GM12878 (cell line): ENCODE data around the gene PHLDB1. TPM values are rescaled to one million over a fixed set of nuclear protein-coding genes. Genes with fewer than 3 reads are reported as not detected.

Source experiments
- ATAC-seq: fragments of 200-7000 bp; cut with Tn5 transposase; 3 replicates; pipeline ENCODE4 v1.9.1; 2020; ENCODE audit warnings: mild to moderate bottlenecking, moderate library complexity
- BruUV-seq: library from RNA; stranded (reverse); fragments of 400-500 nt; replicated peaks from 2 replicates; lab custom pipeline; 2021; lab: Mats Ljungman, UMichigan
- CTCF ChIA-PET: fragments of 300-600 bp; sonication (Branson Sonifier 250); formaldehyde crosslinking; extraction: SDS; loops from one replicate; lab custom pipeline; 2021; ENCODE audit warnings: inconsistent platforms; lab: Yijun Ruan, JAX
- POLR2A ChIA-PET: fragments of 350-600 bp; formaldehyde crosslinking; extraction: SDS; loops from one replicate; lab custom pipeline; 2021; ENCODE audit warnings: inconsistent platforms; lab: Charles Lee
- RAD21 ChIA-PET: fragments of 300-600 bp; sonication (Branson Sonifier 250); formaldehyde crosslinking; loops from one replicate; lab custom pipeline; 2023; ENCODE audit warnings: antibody characterized with exemption; ENCODE audit not compliant: unreplicated experiment; lab: Charles Lee
- SMC1A ChIA-PET: fragments of 300-600 bp; sonication (Branson Sonifier 250); formaldehyde crosslinking; loops from one replicate; lab custom pipeline; 2023; ENCODE audit not compliant: unreplicated experiment, uncharacterized antibody; lab: Charles Lee
- DNase-seq: peaks from one replicate; pipeline ENCODE4 v3.0.0-alpha.2; 2011; ENCODE audit warnings: low read depth, low spot score
- FAIRE-seq: peaks from 3 replicates; lab custom pipeline; 2011; peaks lifted over from hg19 to GRCh38; lab: Jason Lieb, UNC
- H2AFZ ChIP-seq: 2 replicates; pipeline ENCODE4 v1.6.0; 2011; ENCODE audit warnings: low read depth, low read length, control low read depth; ENCODE audit not compliant: control insufficient read depth
- H3K27ac ChIP-seq: 2 replicates; pipeline ENCODE4 v1.5.1; 2011; ENCODE audit warnings: control low read depth; ENCODE audit not compliant: control insufficient read depth, insufficient read depth
- H3K27me3 ChIP-seq, 2 experiments: replicated peaks in 1 of 2; 2 replicates each; pipeline versions ENCODE4 v1.6.0 to v1.6.1; 2011; ENCODE audit warnings: low read length in 1 of 2; ENCODE audit not compliant: control insufficient read depth in 2 of 2, insufficient read depth in 2 of 2
- H3K36me3 ChIP-seq, 2 experiments: 2 replicates each; pipeline ENCODE4 v1.5.1; 2011; ENCODE audit warnings: low read length in 1 of 2; ENCODE audit not compliant: control insufficient read depth in 2 of 2, insufficient read depth in 2 of 2
- H3K4me1 ChIP-seq: 2 replicates; pipeline ENCODE4 v1.6.1; 2011; ENCODE audit warnings: mild to moderate bottlenecking, low read length, moderate library complexity, mixed read lengths; ENCODE audit not compliant: control insufficient read depth, insufficient read depth
- H3K4me2 ChIP-seq: 2 replicates; pipeline ENCODE4 v1.6.0; 2011; ENCODE audit warnings: control low read depth; ENCODE audit not compliant: control insufficient read depth, insufficient read depth
- H3K4me3 ChIP-seq: fragments of 200-600 bp; sonication (generic); 2 replicates; pipeline ENCODE4 v1.5.1; 2016
- H3K79me2 ChIP-seq: 2 replicates; pipeline ENCODE4 v1.6.0; 2011; ENCODE audit warnings: low read length; ENCODE audit not compliant: control insufficient read depth, insufficient read depth
- H3K9ac ChIP-seq: 2 replicates; pipeline ENCODE4 v1.8.0; 2011; ENCODE audit warnings: low read length, control low read depth, mixed read lengths; ENCODE audit not compliant: control insufficient read depth, insufficient read depth
- H3K9me3 ChIP-seq: replicated peaks from 3 replicates; pipeline ENCODE4 v1.5.1; 2011; ENCODE audit warnings: mild to moderate bottlenecking, low read length; ENCODE audit not compliant: control insufficient read depth, insufficient read depth
- H4K20me1 ChIP-seq: 2 replicates; pipeline ENCODE4 v1.6.0; 2011; ENCODE audit not compliant: control insufficient read depth, insufficient read depth
- ATF3 ChIP-seq: IDR thresholded peaks from 2 replicates; pipeline ENCODE4 v1.6.1; 2011; ENCODE audit warnings: low read depth, mild to moderate bottlenecking, low read length, moderate library complexity, borderline replicate concordance; ENCODE audit errors: extremely low read depth
- CBX5 ChIP-seq: sonication (generic); IDR thresholded peaks from 2 replicates; pipeline ENCODE4 v1.6.1; 2016; ENCODE audit warnings: low read depth, moderate library complexity, mild to moderate bottlenecking, inconsistent platforms
- CHD1 ChIP-seq: IDR thresholded peaks from 2 replicates; pipeline ENCODE4 v1.6.1; 2012; ENCODE audit warnings: low read depth, low read length, improper control_type of control experiment
- CHD4 ChIP-seq: fragments of 200-600 bp; sonication (generic); IDR thresholded peaks from 2 replicates; pipeline ENCODE4 v1.6.1; 2016; ENCODE audit warnings: mild to moderate bottlenecking
- EED ChIP-seq: sonication (generic); IDR thresholded peaks from 2 replicates; pipeline ENCODE4 v1.6.1; 2016; ENCODE audit warnings: antibody characterized with exemption, low read depth
- JUND ChIP-seq: IDR thresholded peaks from 2 replicates; pipeline ENCODE4 v1.6.1; 2012; ENCODE audit warnings: low read depth, mild to moderate bottlenecking, low read length, improper control_type of control experiment, moderate library complexity
- KLF5 ChIP-seq: fragments of 450-650 bp; IDR thresholded peaks from 2 replicates; pipeline ENCODE4 v1.6.1; 2014; ENCODE audit warnings: mild to moderate bottlenecking; ENCODE audit not compliant: partially characterized antibody
- MTA3 ChIP-seq: IDR thresholded peaks from 2 replicates; pipeline ENCODE4 v1.6.1; 2012; ENCODE audit warnings: low read length, inconsistent platforms, borderline replicate concordance
- PML ChIP-seq: IDR thresholded peaks from 2 replicates; pipeline ENCODE4 v1.6.1; 2012; ENCODE audit warnings: low read length, inconsistent platforms
- RBBP5 ChIP-seq: fragments of 200-600 bp; sonication (generic); conservative IDR thresholded peaks from 2 replicates; pipeline ENCODE4 v1.6.1; 2016
- RCOR1 ChIP-seq: conservative IDR thresholded peaks from 2 replicates; pipeline ENCODE4 v1.6.1; 2012; ENCODE audit warnings: low read depth, low read length, improper control_type of control experiment
- RFX5 ChIP-seq: IDR thresholded peaks from 2 replicates; pipeline ENCODE4 v1.6.1; 2011; ENCODE audit warnings: low read depth, low read length, improper control_type of control experiment
- SIX5 ChIP-seq: IDR thresholded peaks from 2 replicates; pipeline ENCODE4 v1.6.1; 2011; ENCODE audit warnings: mild to moderate bottlenecking, low read depth, low read length, moderate library complexity; ENCODE audit not compliant: severe bottlenecking
- SMARCA5 ChIP-seq: fragments of 450-650 bp; IDR thresholded peaks from 2 replicates; pipeline ENCODE4 v1.6.1; 2017; ENCODE audit warnings: mild to moderate bottlenecking
- SREBF2 ChIP-seq: IDR thresholded peaks from 2 replicates; pipeline ENCODE4 v1.6.1; 2012; ENCODE audit warnings: mild to moderate bottlenecking, low read length
- STAT1 ChIP-seq: fragments of 450-650 bp; conservative IDR thresholded peaks from 2 replicates; pipeline ENCODE4 v1.6.1; 2014; ENCODE audit warnings: antibody characterized with exemption, mild to moderate bottlenecking
- SUZ12 ChIP-seq: fragments of 200-600 bp; sonication (generic); IDR thresholded peaks from one replicate; pipeline ENCODE4 v1.6.1; 2018; ENCODE audit warnings: antibody characterized with exemption, mild to moderate bottlenecking; ENCODE audit not compliant: unreplicated experiment
- WRNIP1 ChIP-seq: IDR thresholded peaks from 2 replicates; pipeline ENCODE4 v1.6.1; 2011; ENCODE audit warnings: low read depth, low read length, improper control_type of control experiment, borderline replicate concordance
- YBX1 ChIP-seq: fragments of 450-650 bp; IDR thresholded peaks from 2 replicates; pipeline ENCODE4 v1.6.1; 2016; ENCODE audit warnings: antibody characterized with exemption
- ZBTB11 ChIP-seq: fragments of 450-650 bp; formaldehyde crosslinking; IDR thresholded peaks from 2 replicates; pipeline ENCODE4 v1.5.0; 2022; ENCODE audit warnings: mild to moderate bottlenecking, missing genetic modification characterization
- WGBS: methylation state at CpG from one replicate; pipeline ENCODE4 v1.1.6; 2016; ENCODE audit warnings: low lambda C conversion rate; ENCODE audit not compliant: insufficient replicate concordance, insufficient coverage; ENCODE audit errors: missing lambda C conversion rate; 5-methylcytosine and 5-hydroxymethylcytosine counted together
- in situ Hi-C: fragments of 300-500 bp; cut with MboI; formaldehyde crosslinking; loops from 9 replicates; pipeline ENCODE4 v1.14.3; 2018; ENCODE audit warnings: mixed read lengths
- intact Hi-C: fragments of 100-400 bp; cut with micrococcal nuclease; formaldehyde crosslinking; loops from one replicate; pipeline ENCODE4 v1.14.2; 2022; ENCODE audit not compliant: unreplicated experiment
- polyA plus RNA-seq, 11 experiments: library from polyadenylated mRNA; depleted of rRNA in 4 of 11; unstranded in 6 of 11; stranded (reverse) in 5 of 11; fragments of >200 nt; fragmentation: Nextera tagmentation in 4 of 11; fragmentation: Illumina TruSeq in 1 of 11; extraction: Ambion mirVana in 4 of 11; extraction: Trizol in 1 of 11; gene quantifications; 1 replicate in 1 of 11; 2 replicates in 10 of 11; pipeline versions ENCODE4 v1.2.1 to v1.2.3, GENCODE V29; 2011 to 2016; ENCODE audit warnings: inconsistent platforms in 2 of 11, missing spikeins in 2 of 11, low read depth in 1 of 11
- total RNA-seq, 4 experiments: library from RNA; depleted of rRNA in 3 of 4; stranded (reverse); fragments of >200 nt in 3 of 4; fragmentation: Illumina TruSeq in 1 of 4; extraction: Trizol in 1 of 4; gene quantifications; 2 replicates each; pipeline versions ENCODE4 v1.2.1 to v1.2.3, GENCODE V29; 2013 to 2021

PHLDB1 gene
- total and polyA plus RNA-seq, 10 of the 15 experiments (the other 5 are each of a cell fraction or from before 2014, with no cell fraction given) = 0.03 to 0.26 (median 0.18) TPM; not detected in 4

GRCh38 chr11:118633979-118634378 lies 26.6 kb downstream of the PHLDB1 start:
- in situ Hi-C loops = no loop called here
- ChIA-PET CTCF (interaction anchor here (0.7 kb wide), 1 partner anchor 278 kb away, joined by 3 read pairs; no protein-coding TSS in a partner anchor), RAD21 (no interaction called here), SMC1A (no interaction called here), POLR2A (no interaction called here)
- Histone ChIP-seq H2AFZ (no peak overlapping the region), H3K4me2 (no peak overlapping the region), H3K9ac (no peak overlapping the region), H3K4me1 (no peaks in the 10 kb centered on the region), H3K4me3 (no peak overlapping the region), H3K27ac (no peak overlapping the region), H3K27me3 (peaks cover 4 to 11% of the 10 kb centered on the region in 2 experiments), H3K36me3 (no peaks in the 10 kb centered on the region), H3K9me3 (no peaks in the 10 kb centered on the region), H4K20me1 (no peaks in the 10 kb centered on the region), H3K79me2 (no peaks in the 10 kb centered on the region)
- FAIRE-seq = no peak
- no peak for DNase-seq
- TF ChIP-seq YBX1 (no peak), JUND (no peak), ATF3 (no peak), WRNIP1 (no peak), SUZ12 (no peak), MTA3 (no peak), PML (no peak), CHD4 (no peak), SMARCA5 (no peak), KLF5 (no peak), RBBP5 (no peak), CBX5 (no peak), CHD1 (no peak), RCOR1 (no peak), ZBTB11 (CRISPR knock-in tag) (no peak), STAT1 (no peak), SREBF2 (no peak), SIX5 (no peak), RFX5 (no peak), EED (no peak)
- WGBS = 0% methylated on average over 2 of the region's 4 CpGs
- ATAC-seq = no peak
- intact Hi-C loops = no loop called here
- BruUV-seq = no TSS peak
